Neural cell (in vitro differentiated cells): Measurements from ENCODE around the gene MOCOS.

Source experiments
- EZH2 ChIP-seq: fragments of 200-600, 300-800 bp; shearing (Covaris generic), sonication (generic); IDR thresholded peaks from 2 replicates; pipeline ENCODE4 v1.6.1; 2014; ENCODE audit warnings: antibody characterized with exemption, low read length, borderline replicate concordance, mild to moderate bottlenecking; ENCODE audit not compliant: insufficient read depth, poor library complexity, severe bottlenecking
- POLR2AphosphoS5 ChIP-seq: IDR thresholded peaks from 2 replicates; pipeline ENCODE4 v1.6.1; 2012
- TAF1 ChIP-seq: IDR thresholded peaks from 2 replicates; pipeline ENCODE4 v1.6.1; 2012; ENCODE audit warnings: low read depth
- TF ChIP-seq, protein P1 (sequence below): fragments of 450-650 bp; IDR thresholded peaks from 2 replicates; pipeline ENCODE4 v1.5.1; 2014; ENCODE audit warnings: antibody characterized with exemption, mild to moderate bottlenecking, moderate library complexity; ENCODE audit not compliant: poor library complexity, severe bottlenecking

DNA sequence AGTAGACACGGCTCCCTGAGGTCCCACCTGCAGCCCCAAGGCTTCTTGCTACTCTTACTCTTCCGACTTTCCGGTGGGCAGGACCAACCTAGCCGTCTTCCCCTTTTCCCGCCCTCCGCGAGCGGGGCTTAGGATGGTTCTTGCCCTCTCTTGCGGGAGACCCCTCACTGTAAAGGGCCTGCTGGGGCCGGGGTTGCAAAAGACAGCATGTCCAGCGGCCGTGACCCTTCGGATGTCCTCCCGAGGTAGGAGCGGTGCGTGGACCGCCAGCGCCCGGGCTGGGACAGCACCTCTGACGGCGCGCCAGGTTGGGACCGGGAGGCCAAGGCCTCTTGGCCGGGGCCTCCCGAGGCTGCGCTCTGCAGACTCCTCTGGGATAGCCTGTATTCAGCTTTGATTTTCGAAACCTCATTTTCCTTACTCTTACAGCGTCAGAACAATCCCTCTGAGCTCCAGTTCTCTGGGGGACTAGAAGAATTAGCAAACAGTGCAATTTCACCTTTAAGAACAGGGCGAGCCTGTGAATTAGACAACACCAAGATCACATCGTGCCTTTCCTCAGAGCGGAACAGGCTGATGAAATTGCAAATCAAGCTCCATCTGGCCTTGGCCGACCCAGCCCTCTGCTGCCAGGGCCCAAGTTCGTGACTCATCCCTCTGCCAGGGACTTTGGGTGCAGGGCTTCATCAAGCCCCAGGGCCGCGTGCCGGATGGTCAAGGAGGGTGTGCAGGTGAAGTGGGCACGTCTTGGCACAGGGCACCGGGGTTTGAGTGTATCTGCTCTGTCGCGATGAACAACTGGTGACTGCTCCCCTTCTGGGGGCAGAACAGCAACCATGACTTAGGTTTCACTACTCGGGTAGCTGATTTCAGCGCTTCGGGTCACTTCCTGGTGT lies 777 bp downstream of the MOCOS start:
- TF ChIP-seq, protein P1, sequence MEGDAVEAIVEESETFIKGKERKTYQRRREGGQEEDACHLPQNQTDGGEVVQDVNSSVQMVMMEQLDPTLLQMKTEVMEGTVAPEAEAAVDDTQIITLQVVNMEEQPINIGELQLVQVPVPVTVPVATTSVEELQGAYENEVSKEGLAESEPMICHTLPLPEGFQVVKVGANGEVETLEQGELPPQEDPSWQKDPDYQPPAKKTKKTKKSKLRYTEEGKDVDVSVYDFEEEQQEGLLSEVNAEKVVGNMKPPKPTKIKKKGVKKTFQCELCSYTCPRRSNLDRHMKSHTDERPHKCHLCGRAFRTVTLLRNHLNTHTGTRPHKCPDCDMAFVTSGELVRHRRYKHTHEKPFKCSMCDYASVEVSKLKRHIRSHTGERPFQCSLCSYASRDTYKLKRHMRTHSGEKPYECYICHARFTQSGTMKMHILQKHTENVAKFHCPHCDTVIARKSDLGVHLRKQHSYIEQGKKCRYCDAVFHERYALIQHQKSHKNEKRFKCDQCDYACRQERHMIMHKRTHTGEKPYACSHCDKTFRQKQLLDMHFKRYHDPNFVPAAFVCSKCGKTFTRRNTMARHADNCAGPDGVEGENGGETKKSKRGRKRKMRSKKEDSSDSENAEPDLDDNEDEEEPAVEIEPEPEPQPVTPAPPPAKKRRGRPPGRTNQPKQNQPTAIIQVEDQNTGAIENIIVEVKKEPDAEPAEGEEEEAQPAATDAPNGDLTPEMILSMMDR: no peak
- no peak for TF ChIP-seq POLR2AphosphoS5
- no peak for TF ChIP-seq TAF1
- no peak for TF ChIP-seq EZH2
